Measurements from ENCODE around the gene KRT17.

Gene KRT17

DNA sequence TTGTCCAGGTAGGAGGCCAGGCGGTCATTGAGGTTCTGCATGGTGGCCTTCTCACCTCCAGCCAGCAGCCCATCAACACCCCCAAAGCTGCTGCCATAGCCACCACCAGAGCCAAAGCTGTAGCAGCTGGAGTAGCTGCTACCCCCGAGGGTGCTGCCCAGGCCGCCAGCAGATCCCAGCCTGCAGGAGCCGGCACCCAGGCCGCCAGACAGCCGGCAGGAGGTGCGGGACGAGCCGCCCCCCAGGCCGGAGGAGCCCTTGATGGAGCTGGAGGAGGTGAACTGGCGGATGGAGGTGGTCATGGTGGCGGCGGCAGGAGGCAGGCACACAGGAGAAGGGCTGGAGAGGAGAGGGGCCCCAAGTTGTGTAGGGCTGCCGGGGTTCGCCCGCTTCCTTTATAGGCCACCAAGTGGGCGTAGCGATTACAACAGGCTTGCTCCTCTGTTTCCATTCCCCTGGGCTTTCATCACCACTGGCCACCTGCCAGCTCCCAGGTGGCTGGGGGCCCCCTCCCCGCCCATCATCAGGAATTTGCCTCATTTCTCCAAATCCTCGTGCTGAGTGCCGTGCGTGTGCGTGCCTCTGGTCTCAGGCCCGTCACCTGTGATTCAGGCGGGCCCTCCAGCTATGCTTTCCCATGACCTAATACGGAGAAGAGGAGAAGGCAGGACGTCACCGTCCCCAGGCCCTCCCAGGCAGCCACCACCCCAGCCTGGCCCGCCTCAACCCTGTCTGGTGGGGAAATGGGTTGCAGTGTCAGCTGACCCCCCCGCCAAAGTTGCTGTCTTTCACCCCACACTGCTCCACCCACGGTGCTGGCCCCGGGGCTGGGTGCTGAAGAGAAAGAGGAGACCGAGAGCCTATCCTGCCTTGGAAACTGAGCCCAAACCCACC lies at the start of gene KRT17:
Gene KRT17 (minus strand): TSS at position 368 of the 894 bp plus-strand sequence. CDS start 66 bp downstream, at position 302.
- peak; percentile 30 for DNase-seq (ENCODE audit: low spot score)

DNA sequence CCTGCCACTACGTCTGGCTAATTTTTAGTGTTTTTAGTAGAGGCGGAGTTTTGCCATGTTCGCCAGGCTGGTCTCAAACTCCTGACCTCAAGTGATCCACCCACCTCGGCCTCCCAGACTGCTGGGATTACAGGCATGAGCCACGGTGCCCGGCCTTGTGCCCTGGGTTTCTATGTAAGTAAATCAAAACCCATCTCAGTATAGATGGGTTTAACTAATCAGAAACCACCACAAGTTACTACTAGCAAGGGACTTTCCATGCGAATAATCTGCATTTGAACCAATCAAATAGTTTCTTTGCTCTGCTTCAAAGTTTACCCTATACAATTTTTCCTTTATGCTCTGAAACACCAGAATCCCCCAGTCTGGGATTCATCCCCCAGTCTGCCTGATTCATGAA lies 47.8 kb upstream of the KRT17 start:
- no peak for DNase-seq (ENCODE audit: low spot score)

- no peak for DNase-seq (ENCODE audit: low spot score)
Measured at GRCh38 chr17:41667280-41668041, 43.1 kb upstream of the KRT17 start.

GRCh38 chr17:41666708-41667279 lies 42.4 kb upstream of the KRT17 start:
- peak; percentile 76 for DNase-seq (ENCODE audit: low spot score)

DNA sequence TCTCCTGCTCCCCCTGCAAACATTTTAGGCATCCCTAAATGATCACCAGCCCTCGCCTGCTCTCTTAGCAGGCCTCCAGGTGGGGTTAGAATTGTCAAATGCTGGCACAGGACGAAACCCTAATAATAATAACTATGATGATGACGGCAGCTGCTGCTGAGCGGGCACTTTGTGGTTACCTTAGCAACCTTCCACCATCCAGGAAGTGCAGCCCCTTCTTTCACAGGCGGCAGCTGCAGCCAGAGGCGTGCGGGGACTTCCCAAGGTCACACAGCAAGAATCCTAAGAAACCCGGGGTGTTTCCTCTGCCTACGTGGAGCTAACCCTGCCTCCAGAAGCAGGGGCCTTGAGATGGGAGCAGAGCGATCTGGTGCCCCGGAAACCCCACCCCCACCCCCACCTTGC lies 41.9 kb upstream of the KRT17 start:
- peak; percentile 91 for DNase-seq (ENCODE audit: low spot score)

GRCh38 chr17:41665566-41666236 lies 41.3 kb upstream of the KRT17 start:
- DNase-seq (ENCODE audit: low spot score): peak; percentile 87

DNA sequence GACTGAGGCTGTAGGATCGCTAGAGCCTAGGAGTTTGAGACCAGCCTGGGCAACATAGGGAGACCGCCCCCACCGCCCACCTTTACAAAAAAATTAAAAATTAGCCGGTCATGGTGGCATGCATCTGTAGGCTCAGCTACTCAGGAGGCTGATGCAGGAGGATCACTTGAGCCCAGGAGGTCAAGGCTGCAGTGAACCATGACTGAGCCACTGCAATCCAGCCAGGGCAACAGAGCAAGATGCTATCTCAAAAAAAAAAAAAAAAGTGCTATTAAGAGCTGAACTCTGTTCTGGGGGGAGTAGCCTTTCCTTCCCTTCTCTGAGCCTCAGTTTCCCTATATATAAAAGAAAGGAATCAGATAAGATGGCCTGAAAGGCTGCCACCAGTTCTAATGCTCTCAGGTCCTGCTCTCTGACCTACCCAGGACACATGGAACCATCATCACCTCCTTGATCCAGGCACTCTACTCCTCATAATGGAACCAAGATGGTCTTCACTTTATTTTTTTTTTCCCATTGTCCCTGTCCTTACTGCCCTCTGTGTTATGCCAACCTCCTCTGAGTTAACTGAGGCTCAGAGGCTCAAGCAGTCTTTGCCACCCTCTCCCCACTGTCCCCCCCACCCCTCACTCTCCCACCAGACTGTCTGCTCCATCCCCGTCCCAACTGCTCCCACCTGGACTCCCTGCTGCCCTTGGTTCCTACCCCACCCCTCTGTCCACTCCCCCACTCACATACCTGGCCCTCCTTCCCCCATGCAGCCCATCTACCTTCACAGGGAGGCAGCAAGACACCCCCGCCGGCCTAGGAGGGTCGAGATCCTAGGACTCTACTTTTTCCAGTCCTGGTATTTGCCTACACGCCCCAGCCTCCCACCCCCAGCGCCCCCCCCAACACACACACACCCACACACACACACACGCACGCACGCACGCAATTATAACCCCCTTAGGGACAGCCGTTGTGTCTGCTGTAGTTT lies 40.5 kb upstream of the KRT17 start:
- DNase-seq (ENCODE audit: low spot score): no peak

DNA sequence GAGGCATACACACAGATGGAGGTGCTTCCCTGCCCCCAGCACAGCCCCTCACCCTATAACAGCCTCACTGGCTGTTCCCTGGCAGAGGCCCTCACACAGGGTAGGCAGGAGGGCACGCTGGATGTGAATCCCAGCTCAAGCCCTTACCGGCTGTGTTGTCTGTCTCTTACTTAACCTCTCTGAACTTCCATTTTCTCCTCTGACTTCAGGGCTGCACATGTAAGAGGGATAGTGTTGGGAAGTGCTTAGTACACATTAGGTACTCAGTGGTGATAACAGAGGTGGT lies 39.7 kb upstream of the KRT17 start:
- DNase-seq (ENCODE audit: low spot score): no peak

- no peak for DNase-seq (ENCODE audit: low spot score)
Measured at GRCh38 chr17:41663451-41664171, 39.2 kb upstream of the KRT17 start.

GRCh38 chr17:41660221-41660711 lies 35.9 kb upstream of the KRT17 start:
- DNase-seq (ENCODE audit: low spot score): no peak

DNA sequence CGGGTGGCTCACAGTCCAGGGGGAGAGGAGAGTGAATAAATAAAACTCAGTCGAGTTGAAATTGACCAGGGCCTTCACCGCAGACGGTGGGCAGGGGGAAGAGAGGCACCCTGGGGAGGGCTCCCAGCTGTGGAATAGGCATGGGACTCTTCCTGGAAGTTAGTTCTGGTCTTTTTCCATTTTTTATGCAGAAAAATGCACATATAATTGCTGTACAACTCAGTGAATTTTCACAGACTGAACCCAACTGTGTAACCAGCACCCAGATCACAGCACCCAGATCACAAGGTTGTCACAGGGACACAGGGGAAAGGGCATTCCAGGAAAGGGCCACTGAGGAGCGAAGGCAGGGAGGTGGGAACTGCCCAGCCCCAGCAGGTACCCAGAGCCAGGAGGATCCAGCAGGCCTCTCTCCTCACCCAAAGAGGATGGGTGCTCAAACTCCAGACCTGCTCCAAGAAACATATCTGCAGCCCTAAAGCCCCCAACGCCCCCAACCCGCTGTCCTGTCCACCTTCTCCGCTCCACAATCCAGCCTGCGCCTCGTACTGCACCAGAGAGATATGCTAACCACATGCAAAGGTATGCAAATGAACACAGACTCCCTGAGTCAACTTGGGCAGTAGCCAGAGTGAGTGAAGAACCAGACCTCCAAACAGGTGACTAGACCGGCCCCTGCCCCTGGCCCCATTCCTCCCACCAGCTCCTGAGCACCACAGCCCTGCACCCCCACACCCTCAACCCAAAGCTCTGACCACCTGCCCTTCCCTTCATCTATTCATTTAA lies 35.2 kb upstream of the KRT17 start:
- DNase-seq (ENCODE audit: low spot score): no peak

DNA sequence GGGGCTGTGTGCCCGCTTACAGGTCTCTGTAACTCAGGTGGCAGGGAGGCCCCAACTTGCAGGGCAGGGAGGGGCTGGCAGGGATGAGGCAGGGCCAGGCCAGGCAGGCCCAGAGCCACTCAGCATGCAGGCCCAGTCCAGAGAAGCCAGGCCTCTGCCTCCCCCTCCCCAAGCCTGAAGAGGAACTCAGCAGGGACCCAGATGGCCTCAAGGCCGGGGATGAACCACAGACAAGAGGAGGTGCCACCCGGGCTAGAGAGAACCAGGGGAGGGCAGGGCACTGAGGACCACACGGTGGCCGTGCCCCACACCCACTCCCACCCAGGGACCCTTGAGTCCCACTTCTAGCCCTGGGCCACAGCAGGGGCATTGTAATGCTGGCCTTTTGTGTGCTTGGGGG lies 34.5 kb upstream of the KRT17 start:
- DNase-seq (ENCODE audit: low spot score): no peak

DNA sequence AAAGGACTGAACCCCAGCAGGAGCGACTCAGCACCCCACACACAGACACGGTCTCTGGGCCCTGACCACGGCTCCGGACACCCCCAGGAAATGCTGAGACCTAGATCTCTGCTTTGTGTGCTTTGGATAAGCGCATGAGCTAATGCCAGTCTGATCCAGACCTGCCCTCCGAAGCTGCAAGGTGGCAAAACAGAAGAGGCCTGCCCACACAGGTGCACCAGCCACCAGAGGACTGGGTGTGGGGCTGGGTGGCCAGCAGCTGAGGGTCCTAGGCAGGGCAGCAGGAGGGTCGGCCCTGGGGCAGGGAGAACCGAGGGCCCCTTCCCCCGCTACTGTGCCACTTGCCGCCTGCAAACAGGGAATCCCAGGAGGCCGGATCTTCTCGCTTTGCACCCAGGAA lies 33.6 kb upstream of the KRT17 start:
- DNase-seq (ENCODE audit: low spot score): no peak

- DNase-seq (ENCODE audit: low spot score): no peak
Measured at GRCh38 chr17:41657176-41657754, 32.9 kb upstream of the KRT17 start.

- DNase-seq (ENCODE audit: low spot score): no peak
Measured at GRCh38 chr17:41656249-41657023, 32.1 kb upstream of the KRT17 start.

DNA sequence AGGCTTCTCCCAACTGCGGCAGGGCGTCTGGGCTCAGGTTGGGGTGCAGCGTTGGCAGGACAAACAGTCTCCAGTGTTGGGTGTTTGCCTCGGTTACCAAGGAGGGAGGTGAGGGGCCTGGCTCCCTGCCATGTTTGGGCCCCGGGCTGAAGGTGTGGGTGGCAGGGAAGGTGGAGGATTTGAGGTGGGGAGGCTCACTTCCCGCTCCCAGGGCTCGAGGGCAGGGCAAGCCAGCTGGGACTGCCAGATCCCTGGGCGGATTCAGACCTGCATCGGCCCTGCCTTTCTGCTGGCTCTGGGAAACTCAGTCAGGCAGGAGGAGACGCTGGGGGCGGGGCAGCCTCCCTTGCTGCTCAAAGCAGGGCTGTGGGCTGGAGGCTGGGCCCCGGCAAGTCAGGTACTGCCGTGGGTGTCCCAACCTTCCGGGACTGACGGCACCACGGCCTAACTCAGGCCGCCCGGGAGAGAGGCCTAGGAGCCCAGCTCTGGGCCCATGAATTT lies 31.3 kb upstream of the KRT17 start:
- peak; percentile 73 for DNase-seq (ENCODE audit: low spot score)

- DNase-seq (ENCODE audit: low spot score): no peak
Measured at GRCh38 chr17:41654678-41655607, 30.6 kb upstream of the KRT17 start.

All from kidney tubule cell (primary cell).